ENCODE results near the gene MSS51.
A peak's percentile ranks its signal among the peaks of the same experiment; 100 is the strongest.
"Not testable (repeated sequence)": the region's sequence is repeated elsewhere in the genome, so short reads cannot be mapped to it uniquely, and the experiment has no call there.

MSS51 gene

DNA sequence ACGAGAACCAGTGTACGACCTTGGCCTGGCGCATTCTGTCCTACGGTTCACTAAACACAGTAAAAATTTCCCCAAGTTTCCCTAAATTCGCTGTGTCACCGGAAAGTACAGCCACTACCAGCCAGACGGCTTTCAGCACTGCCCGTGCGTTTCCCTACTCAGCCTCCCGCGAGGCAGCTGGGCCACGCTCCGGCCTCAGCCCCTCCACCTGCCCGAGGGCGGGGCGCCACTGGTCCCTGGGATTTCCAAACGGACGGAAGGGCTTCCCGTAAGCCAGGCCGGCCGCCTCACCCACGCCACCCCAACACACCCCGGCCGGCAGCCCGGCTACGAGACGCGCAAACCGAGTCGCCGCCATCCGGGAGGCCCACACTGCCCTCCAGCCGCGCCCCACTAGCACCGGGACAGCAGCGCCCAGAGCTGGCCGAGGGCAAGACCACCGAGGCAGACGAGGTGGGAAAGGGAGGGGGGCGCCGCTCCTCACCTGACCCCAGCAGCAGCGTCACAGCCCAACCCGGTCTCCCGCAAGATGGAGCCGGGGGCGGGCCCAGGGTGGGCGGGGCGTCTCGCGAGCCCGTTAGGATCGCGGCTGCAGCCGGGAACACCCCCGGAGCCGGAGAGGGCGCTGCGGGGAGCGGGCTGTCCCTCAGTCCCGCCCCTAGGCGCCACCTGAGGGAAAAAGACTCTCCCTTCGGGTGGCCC is 19.7 kb downstream of the MSS51 start, which contains the start of gene ANXA7:
Gene ANXA7 (minus strand): TSS at position 531 of the 702 bp plus-strand sequence. CDS start 13,202 bp downstream, outside the sequence.
- DNase-seq: peak; percentile 69

DNA sequence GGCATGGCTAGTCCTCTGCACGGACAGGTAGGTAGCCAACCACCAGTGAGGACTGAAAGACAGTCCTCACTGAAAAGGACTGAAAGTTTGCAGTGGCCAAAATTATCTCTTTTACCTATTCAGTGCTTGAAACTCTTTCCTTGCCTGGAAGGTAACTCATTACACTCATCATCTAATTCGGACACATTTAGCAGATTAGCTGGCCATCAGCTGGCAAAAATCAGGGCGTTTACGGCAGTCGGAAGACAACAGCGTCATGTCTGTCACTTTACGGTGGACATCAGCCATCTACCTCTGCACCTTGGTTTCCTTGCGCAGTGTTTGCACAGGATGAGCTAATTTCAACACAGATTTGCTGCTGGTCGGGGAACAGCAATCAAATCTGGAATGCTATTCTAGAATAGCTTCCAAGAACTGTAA is 20.2 kb downstream of the MSS51 start:
- no peak for DNase-seq

DNA sequence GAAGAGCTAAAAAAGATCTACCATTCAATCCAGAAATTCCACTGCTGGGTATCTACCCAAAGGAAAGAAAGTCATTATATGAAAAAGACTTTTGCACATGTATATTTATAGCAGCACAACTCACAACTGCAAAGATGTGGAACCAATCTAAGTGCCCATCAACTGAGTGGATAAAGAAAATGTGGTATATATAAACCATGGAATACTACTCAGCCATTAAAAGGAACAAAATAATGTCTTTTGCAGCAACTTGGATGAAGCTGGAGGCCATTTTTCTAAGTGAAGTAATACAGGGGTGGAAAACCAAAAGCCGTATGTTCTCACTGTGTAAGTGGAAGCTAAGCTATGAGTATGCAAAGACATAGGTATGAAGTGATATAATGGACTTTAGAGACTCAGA is 22.5 kb downstream of the MSS51 start:
- no peak for DNase-seq

DNA sequence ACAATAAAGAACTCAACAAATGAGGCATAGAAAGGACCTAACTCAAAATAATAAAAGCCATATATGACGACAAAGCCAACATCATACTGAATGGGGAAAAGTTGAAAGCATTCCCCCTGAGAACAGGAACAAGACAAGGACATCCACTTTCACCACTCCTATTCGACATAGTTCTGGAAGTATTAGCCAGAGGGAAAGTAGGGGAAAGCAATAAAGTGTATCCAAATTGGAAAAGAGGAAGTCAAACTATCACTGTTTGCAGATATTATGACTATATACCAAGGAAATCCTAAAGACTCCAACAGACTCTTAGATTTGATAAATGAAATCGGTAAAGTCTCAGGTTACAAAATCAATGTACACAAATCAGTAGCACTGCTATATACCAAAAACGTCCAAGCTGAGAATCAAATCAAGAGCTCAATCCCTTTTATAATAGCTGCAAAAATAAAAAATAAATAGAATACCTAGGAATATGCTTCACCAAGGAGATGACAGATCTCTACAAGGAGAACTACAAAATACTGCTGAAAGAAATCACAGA is 24.3 kb downstream of the MSS51 start:
- DNase-seq: no peak

DNA sequence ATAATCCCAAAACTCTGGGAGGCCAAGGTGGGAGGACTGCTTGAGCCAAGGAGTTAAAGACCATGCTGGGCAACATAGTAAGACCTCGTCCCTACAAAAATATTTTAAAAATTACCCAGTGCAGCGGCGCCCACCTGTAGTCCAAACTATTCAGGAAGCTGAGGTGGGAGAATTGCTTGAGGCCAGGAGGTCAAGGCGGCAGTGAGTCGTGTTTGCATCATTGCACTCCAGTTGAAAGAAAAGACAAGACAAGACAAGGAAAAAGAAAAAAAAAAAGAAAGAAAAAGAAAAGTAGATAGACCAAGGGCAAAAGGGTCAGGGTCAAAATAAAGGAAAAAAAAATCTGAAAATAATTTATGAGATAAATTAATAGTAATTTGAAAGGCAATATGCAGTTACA is 25.3 kb downstream of the MSS51 start:
- no peak for DNase-seq

DNA sequence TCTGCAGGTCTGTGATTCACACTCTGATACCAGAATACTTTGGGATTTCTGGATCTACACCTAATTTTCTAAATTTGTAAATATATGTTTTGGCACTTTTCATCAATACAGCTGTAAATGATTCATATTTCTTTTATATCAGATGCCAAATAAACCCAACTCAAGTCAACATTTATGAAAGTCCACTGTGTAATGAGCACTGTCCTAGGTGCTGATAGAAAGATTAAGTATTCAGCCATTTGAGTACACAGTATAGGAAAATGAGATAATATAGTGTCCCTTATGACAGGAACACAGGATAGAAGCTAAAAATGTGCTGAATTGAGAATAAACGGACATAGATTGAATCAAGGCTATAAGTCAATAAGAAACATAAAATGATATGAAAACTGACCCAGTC is 25.9 kb downstream of the MSS51 start:
- no peak for DNase-seq

DNA sequence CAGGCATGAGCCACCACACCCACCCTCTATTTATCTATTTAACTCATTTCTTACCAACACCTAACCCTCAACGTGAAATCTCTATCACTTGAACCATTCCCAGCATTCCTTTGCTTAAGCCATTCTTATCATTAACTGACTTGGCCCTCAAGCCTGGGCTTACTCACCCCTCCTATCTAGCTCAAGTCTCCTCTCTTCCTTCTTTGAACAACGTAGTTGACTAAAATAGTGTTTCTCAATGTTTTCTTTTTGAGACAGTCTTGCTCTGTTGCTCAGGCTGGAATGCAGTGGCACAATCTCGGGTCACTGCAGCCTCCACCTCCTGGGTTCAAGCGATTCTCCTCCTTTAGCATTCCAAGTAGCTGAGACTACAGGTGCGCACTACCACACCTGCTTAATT is 26.5 kb downstream of the MSS51 start:
- DNase-seq: no peak

DNA sequence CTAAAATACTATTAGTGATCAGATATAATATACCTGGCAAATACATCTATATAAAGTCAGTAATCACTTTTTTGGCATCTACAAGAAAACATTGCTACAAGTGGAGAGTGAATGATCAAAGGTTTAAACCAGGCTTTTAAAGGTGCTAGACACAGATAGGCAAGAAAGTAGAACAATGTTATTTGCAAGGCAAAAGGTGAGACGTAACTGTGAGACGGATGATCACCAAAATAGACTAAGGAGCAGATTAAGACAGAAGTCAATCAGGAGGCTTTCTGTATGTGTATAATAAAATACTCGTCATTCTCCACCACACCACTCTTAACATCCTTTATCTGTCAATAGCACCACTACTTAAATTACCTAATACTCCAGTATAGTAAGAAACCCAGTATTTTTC is 27.8 kb downstream of the MSS51 start:
- no peak for DNase-seq

DNA sequence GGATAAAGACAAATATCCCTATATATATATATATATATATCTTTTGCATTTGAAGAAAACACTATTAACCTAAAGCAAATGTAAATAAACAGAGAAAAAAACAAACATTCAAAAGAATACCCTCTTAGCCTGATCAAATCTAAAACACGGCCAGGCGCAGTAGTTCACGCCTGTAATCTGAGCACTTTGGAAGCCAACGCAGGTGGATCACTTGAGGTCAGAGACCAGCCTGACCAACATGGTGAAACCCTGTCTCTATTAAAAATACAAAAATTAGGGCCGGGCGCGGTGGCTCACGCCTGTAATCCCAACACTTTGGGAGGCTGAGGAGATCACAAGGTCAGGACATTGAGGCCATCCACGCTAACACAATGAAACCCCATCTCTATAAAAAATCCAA is 28.7 kb downstream of the MSS51 start:
- no peak for DNase-seq

DNA sequence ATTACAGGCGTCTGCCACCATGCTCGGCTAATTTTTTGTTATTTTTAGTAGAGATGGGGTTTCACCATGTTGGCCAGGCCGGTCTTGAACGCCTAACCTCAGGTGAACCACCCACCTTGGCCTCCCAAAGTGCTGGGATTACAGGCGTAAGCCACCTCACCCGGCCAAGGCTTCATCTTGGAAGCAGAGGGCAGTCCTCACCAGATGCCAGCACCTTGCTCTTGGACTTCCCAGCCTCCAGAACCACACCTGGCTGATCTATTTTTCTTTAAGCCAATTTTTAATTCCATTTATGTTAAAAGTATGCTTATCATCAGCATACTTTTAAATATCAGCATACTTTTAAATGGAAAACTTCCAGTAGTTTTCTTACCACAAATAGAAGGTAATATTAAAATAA is 31.7 kb downstream of the MSS51 start:
- no peak for DNase-seq

DNA sequence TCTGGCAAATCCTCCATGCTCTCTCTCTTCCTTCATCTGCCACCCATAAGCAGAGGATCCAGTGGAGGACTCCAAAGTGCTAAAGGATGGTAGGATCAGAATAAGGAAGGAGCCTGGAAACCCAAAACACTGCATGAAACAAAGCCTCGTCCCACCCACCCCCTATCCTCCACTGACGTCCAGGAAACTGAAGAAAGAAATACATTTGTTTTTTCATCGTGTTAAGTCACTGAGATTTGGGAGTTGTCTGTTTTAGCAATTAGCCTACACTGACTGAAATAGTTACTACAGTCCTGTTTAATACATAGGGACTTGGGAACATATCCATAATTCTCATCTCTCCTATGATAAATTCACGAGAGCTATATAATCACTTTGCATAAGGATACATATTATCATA is 34.3 kb downstream of the MSS51 start:
- DNase-seq: no peak

DNA sequence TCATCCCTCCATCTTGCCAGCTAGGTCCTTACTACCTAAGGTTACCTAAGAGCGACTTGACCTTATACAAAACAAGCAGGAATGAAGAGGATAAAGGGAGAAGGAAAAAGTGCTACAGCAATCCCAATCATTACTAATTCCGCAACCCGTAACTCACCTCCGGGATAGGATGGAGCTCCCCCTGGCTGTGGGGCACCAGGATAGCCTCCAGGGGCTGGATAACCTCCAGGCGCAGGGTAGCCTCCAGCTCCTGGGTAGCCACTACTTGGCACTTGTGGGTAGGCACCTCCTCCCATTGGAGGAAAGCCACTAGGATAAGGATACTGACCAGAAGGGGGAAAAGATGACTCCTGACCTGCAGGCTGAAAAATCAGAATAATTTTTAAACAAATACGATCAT is 35.3 kb downstream of the MSS51 start:
- DNase-seq: no peak

DNA sequence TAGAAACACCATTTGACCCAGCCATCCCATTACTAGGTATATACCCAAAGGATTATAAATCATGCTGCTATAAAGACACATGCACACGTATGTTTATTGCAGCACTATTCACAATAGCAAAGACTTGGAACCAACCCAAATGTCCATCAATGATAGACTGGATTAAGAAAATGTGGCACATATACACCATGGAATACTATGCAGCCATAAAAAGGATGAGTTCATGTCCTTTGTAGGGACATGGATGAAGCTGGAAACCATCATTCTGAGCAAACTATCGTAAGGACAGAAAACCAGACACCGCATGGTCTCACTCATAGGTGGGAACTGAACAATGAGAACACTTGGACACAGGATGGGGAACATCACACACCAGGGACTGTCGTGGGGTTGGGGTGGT is 39.0 kb downstream of the MSS51 start:
- DNase-seq: not testable (repeated sequence)

DNA sequence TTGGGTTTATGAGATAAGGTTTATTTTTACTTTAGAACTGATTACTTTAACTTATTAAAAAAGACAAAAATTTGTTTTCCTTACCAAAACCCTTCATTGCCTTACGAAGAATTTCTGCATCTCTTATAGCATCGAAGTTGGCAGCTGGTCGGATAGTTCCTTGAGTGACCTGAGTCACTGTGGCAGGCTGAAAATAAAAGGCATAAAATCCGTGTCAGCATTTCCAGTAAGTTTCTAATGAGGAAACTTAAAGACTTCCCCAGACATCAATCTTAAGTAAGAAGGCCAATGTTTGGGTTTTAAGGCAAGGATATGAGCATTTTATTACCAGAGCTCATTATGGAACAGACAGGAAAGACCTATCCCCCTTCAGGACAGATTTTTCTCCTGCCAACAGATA is 45.1 kb downstream of the MSS51 start:
- DNase-seq: no peak

DNA sequence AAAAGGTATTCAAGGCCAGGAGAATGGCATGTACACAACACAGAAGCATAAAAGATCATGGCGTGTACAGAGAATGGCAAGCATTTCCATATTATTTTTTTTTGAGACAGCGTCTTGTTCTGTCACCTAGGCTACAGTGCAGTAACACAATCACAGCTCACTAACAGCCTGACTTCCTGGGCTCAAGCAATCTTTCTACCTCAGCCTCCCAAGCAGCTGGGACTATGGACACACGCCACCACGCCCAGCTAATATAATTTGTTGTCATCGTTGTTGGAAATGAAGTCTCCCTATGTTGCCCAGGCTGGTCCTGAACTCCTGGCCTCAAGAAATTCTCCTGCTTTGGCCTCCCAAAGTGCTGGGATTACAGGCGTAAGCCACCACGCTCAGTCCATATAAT is 46.8 kb downstream of the MSS51 start:
- no peak for DNase-seq

DNA sequence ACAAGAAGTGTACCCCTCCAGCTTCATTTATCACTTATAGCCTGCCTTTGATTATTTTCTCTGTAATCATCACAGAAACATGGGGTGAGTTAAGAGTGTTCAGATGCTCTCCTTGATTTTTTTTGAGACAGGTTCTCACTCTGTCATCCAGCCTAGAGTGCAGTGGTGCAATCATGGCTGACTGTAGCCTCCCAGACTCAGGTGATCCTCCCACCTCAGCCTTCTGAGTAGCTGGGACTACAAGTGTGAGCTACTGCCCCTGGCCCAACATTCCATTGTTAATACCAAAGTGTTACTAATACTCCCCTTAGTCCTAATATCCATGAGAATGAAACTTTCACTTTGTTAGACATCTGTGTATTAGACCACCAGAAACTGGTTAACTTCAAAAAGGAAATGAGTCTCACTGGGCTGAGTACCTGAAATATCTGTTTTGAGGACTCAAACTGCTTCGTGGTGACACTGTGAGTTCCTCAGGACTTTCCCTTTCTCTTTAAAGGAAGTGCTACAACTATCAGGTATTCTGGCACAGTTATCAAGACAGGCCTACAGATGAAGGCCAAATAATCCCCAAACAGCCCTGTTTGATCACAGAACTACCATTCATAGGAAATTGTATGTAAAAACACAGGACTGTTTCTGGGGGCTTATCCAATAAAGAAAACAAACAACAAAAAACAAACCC is 54.2 kb downstream of the MSS51 start:
- no peak for DNase-seq

DNA sequence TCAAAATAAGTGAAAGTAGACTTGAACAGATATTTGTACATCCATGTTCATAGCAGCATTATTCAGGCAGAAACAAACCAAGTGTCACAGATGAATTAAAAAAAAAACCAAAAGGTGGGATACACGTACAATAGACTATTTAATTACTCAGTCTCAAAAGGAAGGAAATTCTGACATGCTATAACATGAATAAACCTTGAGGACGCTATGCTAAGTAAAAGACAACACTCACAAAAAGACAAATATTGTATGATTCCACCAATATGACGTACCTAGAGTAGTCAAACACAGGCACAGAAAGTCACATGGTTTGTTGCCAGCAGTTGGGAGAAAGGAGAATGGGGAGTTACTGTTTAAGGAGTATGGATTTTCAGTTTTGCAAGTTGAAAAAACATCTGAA is 56.7 kb downstream of the MSS51 start:
- DNase-seq: no peak
